HL-60/S4 treated with phorbol 12-myristate 13-acetate at 8.2 ng/mL for 4 days and 3 days (cell line): ENCODE results near the gene TRIM2.

ENCODE experiments used
- in situ Hi-C: fragments of 300-500 bp; cut with MboI; formaldehyde crosslinking; loops from 2 replicates; pipeline ENCODE4 v1.15.0; 2022; ENCODE audit warnings: low sequenced_read_pairs

The TRIM2 gene

DNA sequence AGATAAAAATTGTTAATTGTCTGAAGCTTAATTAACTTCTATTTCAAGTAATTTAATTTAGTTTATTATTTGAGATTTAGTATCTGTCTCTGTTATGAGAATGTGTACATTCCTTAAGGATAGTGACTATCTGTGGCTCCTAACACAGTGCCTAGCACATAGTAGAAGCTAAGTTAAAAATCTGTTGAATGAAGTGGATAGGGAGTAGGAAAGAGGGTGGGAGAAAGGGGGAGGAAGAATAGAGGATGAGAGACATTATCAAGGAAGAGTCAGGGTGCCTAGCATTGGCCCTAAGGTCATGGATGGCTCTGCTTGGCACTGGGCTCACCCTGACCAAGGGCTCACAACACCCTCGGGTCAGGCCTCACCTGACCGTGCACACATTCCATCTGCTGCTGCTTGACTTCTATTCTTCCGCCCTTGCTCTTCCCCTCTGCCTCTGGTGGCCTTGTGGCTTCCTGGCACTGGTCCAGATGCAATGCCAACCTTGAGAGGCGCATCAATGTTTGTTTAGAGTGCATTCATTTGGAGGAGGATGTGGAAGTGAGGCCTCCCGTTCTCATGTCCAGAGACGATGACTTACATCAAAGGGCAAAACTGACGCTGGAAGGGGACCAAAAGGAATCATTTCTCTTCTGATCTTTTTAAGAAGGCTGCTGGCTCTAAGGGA lies 42.3 kb downstream of the TRIM2 start:
- in situ Hi-C loops, result no loop called here

DNA sequence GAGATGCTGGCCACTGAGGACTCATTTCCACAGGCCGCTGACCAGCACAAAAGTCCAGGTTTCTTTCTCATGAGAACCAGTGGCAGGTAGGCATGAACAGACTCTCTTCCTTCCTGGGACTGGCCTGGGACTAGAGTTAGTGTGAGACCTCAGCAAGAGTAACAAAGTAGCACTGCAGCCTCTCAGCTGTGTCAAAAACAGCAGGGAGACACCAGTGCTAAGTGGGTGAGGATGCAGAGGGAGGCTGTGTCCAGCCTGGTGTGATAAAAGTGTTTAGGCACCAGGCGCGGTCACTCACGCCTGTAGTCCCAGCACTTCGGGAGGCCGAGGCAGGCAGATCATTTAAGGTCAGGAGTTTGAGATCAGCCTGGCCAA lies 42.9 kb downstream of the TRIM2 start:
- in situ Hi-C loops, result no loop called here

DNA sequence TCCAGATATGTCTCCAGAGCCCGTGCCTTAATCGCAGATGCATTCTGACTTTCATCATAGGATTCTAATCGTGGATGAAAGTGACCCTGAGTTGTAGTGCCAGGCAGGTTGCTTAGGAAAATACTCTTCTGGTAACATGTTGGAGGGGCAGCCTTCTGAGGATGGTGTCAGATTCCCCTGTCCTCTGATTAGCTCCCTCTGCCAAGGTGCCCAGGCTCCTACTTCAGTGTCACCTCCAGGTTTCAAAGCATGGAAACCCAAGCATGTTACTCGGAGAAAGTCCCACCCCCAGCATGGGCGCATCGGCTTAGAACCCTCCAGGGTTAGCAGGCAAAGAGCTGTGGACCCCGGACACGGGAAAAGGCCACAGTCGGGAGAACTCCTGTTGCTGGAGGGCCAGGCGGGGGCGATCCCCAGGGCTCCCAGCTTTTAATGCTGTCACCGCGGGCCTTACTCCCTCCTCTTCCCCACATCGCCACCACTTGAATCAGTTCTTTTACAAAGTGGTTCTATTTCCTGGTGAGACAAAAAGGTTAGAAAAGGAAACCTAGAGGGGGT lies 44.5 kb downstream of the TRIM2 start:
- in situ Hi-C loops, result no loop called here

DNA sequence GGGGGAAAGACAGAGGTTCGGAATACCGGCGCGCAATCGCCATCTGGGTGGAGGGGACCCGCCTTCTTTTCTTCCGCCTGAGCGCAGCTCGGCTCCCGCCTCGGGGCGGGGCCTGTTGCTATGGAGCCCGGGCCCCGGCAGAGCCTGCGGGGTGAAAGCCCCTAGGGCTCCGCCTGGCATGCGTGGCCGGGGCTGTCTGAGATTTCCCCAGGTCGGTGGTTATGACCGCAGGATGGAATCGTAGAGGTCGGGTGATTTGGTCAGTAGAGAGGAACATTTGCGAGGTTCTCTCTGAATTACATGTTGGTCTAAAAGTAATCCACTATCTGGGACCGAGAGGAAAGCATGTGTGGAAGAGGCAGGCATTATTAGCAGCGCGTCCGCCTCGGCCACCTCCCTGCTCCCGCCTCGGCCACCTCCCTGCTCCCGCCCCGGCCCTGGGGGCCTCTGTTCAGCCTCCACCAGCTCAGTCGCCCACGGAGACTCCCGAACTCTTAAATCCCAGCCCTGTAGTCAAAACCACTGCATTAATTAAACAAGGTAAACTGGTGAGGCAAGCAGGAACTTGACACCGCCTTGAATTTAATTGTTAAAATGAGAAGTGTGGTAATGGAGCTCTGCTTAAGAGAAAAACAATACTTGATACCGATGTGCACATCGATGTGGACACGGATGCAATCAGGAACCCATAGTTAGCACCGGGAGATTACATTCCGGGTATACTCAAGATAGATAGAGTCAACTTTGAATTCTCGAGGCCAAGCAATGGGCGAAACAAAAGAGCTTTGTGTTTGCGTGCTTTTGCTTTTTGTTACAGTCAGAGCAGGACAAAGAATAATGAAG lies 45.2 kb downstream of the TRIM2 start:
- in situ Hi-C loops, result no loop called here

DNA sequence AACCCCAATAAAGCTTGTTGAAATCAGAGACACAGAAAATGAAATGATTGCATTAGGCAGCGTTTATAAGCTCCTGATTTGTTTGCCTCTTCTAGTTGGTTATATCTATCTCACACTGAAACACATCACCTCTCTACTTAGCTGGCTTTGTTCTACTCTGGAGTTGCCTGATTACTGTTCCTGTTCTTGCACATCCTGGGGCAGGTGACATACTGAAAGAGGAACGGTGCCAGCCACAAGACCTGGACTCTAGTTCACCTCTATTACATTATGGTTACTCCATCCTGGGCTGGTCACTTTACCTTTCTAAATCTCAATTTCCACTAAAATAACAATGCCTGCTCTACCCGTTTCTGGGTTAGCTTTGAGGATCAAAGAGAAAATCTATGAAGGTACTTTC lies 47.9 kb downstream of the TRIM2 start:
- in situ Hi-C loops, result no loop called here

DNA sequence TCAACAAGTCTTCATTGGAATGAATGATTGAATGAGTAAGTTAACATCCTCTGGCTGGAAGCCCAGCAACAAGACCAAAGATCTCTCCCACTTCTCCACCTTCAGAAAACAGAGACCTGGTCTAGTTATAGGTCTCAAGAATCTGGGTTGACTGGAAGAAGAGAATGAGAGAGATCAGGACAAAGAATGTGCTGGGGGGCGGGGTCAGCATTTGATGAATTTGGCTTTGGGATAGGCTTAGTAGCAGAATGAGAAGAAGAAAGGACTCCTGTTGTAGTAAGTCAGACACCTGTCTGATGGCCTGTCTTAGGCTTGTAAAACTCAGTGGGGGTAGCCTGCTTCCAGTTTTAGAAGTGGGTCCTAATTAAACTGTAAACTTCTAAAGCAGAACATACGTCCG lies 51.0 kb downstream of the TRIM2 start:
- in situ Hi-C loops, result no loop called here

DNA sequence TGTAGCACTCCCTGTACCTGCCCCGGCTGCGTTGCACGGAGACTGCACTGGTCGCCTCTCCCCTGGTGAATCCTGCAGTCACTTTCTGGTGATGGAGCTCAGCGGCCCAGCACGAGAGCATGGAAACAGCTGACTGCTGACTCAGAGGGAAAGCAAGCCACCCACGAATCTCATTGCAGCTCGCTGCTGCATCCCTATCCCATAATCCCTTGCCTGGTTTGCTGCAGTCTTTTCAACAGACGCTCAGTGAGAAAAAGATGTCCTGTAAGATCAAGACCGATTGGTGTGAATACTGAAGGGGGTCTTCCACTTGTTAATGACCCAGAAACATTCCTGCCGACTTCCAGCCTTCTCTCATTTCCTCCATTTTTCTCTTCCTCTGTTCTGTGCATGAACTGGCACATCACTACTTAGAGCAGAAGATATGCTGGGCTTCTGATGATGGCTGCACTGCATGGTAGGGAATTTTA lies 52.9 kb downstream of the TRIM2 start:
- in situ Hi-C loops, result no loop called here

DNA sequence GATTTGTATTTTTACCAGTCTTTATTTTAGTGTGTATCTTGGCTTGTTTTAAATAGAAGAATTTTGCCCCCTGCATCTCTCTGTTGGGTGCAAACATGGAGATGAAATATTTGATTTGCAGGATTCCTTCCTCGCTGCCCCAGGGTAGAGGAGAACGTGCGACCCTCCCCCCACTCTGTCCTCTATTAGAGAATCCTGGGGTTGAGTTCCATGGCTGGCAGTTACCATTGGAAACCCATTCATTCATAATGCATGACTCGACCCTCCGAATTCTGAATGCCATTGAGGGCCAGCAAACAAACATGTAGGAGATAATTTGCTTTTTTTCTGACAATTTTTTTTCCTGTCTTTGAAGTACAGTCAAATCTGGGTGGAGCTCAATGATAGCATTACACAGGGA lies 53.7 kb downstream of the TRIM2 start:
- in situ Hi-C loops, result no loop called here

DNA sequence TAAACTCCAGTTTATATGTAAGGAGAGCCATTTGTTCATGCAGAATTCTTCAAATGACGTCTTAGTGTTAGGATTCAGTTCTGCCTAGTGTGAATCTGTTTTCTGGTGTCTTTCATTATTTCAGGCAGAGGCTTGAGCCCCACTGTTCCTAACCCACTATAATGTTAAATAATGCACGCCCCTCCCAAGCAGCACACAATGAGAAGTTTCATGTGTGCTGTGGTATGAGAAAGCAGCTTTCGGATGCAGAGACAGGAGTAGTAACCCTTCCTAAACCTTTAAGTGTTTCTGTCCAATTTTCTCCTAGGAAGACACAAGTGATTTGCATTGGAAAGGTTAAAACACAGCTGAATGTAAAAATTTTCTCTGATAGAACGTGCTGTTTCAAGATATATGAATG lies 54.5 kb downstream of the TRIM2 start:
- in situ Hi-C loops, result no loop called here

DNA sequence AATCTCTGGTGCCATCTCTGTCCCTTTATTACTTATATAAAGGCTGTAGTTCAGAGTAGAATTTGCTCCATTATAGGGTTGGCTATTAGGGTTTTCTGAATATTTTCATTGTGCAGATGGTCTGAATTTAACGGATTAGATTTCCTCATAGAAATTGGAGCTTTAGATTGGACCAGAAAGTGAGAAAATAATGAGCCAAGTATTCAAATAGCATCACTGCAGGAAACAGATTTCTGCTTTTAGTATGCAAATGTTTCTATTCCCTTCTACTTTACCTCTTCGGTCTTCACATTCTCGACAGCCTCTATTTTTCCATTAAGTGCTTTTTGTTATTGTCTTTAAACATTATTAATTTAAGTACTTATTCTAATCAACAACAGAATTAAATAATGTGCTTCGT lies 55.4 kb downstream of the TRIM2 start:
- in situ Hi-C loops, result no loop called here

DNA sequence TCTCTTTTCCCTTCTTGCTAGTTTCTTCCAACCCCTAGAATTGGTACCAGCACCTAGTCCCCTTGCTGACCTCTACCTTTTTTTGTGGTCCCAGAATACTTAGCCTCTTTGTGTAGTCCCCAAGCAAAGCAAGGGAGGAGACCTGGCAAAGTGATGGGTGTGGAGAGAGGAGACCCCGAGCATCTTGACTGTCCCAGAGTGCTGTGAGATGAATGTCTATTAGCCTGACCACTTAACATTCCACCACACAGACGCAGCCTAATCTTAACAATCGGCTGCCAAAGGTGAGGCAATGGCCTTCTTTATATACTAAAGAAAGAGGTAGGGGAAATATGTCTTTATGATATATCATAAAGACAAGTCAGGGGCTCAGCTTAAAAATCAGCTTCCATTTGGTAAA lies 55.9 kb downstream of the TRIM2 start:
- in situ Hi-C loops, result no loop called here

DNA sequence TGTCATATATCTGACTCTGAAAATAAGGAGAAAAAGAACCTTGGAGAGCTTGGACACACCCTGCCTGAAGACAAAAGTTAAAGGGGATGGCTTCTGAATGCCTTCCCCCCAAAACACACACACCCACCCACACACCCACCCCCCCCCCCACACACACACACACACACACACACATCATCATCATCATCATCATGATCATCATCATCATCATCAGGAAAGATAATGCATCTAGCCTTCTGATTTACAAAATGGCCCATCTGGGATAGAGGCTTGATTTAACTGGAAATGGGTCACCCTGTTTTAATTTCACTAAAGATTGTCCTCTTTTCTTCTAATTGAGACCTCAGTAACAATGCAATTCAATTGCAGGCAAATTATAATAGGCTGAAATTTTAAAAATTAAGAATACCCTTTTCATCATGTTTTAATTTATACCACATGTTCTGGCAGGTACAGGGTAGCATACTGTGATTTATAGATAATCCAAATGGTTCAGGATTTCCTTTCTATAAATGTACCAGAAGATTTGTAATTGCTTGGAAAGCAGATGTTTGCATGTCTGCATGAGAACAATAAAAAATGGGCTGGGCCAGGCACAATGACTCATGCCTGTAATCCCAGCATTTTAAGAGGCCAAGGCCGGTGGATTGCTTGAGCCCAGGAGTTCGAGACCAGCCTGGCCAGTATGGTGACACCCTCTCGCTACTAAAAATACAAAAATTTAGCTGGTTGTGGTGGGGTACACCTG lies 56.5 kb downstream of the TRIM2 start:
- in situ Hi-C loops, result no loop called here

DNA sequence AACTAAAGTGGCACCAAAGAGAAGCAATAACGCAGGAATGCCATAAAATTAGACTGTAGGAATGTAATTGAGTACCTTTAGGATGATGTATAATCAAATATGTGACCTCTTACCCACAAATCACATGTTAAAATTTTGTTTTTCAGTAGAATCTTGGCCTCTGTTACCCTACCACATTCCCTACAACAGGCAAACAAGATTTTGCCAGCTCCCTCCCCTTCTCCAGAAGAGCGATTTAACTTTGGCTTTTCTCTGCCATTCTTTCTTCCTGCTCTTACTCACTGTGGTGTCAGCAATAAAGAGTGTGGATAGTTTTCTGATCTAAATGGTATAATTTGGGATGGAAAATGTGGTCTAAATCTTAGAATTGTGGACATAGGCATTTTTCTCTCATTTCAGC lies 57.2 kb downstream of the TRIM2 start:
- in situ Hi-C loops, result no loop called here

DNA sequence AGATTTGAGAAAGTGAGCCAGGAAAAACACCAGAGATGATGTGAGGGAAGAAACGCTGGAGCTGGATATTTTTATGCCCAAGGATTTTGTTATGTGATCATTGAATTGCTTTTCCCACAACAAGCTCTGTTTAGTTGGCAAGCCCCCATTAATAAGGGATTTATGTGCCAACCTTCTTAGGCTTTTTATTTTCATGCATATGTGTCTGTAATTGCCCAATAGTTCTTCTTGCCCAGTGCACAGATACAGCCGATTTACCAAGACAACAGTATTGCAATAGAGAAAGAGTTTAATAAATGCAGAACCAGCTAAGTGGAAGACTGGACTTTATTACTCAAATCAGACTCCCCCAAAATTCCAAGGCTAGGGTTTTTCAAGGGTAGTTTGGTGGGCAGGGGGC lies 57.7 kb downstream of the TRIM2 start:
- in situ Hi-C loops, result no loop called here

DNA sequence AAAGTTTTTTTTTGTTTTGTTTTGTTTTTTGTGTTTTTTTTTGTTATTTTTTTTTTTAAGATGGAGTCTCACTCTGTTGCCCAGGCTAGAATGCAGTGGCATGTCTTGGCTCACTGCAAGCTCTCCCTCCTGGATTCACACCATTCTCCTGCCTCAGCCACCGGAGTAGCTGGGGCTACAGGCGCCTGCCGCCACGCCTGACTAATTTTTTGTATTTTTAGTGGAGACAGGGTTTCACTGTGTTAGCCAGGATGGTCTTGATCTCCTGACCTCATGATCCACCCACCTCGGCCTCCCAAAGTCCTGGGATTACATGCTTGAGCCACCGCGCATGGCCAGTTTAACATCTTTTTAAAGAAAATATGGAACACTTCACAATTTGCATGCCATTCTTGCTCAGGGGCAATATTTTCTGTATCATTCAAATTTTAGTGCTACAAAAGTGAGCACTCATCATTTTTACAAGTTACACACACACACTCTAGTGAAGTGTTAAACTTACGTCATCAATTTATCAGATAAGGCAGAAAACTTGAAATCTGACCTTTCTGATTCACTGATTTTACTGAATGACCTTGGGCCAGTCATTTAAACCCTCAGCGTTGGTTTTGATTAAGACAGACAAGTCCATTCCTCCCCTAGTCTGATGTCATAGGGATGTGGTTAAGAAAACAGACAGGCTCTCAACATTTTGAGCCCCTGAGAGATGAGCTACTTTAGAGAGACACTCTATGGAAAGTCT lies 61.2 kb downstream of the TRIM2 start:
- in situ Hi-C loops, result no loop called here

DNA sequence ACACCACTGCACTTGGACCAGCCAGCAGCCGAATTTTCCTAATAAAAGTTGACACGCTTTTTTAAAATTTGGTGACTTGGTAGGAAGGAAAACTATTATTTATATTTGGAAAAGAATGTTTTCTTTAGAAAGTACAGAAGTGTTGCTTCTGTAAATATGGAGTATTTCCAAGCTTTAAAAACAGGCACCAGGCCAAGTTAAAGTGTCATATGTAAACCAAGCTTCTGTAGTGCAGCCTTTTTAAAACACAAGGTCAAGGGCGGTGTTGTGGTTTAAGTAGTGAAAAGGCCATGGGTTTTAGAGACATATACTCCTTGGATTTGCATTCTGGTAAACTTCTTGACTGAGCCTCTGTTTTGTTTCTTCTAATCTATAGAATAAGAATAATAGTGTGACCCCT lies 62.7 kb downstream of the TRIM2 start:
- in situ Hi-C loops, result no loop called here

DNA sequence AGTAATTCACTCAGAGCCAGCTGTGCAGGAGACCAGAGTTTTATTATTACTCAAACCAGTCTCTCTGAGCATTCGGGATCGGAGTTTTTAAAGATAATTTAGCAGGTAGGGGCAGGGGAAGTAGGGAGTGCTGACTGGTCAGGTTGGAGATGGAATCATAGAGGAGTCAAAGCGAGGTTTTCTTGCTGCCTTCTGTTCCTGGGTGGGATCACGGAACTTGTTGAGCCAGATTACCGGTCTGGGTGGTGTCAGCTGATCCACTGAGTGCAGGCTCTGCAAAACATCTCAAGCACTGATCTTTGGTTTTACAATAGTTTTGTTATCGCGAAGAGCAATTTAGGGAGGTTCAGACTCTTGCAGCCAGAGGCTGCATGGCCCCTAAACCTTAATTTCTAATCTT lies 63.6 kb downstream of the TRIM2 start:
- in situ Hi-C loops, result no loop called here

DNA sequence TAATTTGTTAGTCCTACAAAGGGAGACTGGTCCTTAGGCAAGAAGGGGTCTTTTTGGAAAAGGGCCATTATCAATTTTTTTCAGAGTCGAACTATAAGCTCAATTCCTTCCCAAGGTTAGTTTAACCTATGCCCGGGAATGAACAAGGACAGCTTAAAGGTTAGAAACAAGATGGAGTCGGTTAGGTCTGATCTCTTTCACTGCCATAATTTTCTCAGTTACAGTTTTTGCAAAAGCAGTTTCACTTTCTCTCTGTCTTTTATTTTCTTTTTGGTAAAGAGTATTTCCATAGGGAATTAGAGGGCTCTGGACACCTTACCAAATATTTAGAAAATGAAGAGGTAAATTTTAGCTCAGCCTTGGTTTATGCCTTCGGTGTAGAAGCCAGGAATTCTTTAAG lies 64.1 kb downstream of the TRIM2 start:
- in situ Hi-C loops, result no loop called here

DNA sequence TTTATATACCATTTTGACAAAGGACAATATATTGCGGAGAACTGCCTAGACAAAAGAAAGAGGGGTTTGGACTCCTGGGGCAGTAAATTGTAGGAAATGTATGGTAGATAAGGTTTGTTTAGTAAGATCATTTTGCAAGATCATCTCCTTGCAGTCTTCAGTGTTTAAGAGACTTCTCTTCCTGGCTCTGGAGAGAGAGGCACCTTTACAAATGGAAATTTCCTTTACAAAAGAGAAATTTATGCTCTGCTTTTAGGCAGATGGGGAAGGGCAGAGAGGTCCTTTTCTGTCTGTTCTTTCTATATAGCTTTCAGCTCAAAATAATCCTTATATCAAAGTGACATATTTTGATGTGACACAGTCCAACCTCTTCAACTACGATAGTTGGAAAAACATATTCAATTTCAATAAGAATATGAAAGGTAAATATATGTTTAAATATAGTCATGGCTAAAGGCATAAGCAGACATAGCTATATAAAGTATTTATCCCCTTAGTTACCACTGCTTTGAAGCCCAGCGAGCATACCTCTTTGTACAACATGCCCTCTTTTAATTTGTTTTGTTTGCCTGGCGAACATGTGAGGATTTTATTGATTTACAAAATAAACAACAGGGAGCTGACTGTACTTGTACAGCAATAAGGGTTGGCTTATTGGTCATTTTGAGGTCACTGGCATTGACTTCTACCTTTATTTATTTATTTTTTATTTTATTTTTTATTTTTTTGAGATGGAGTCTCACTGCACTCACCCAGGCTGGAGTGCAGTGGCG lies 65.2 kb downstream of the TRIM2 start:
- in situ Hi-C loops, result no loop called here

DNA sequence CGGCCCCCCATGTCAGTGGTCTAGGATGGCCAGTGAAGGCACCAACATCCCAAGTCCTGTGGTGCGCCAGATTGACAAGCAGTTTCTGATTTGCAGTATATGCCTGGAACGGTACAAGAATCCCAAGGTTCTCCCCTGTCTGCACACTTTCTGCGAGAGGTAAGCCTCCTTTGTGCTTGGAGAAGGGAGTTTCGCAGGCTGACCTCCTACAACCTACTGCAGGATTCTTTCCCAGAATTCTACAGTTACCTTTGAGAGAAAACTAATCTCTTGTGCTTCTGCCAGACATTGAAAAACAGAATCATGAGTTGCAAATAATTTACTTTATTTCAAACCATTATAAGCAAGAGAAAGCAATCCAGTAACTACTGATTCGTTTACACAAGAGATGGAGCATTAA lies 66.1 kb downstream of the TRIM2 start:
- in situ Hi-C loops, result no loop called here
